HEK293T (cell line): ENCODE results near the gene GPR150.

Experiments used
- BHLHE40 ChIP-seq: fragments of 450-650 bp; IDR thresholded peaks from 2 replicates; pipeline ENCODE4 v1.6.1; 2016; ENCODE audit warnings: mild to moderate bottlenecking, moderate library complexity, borderline replicate concordance
- FOXA1 ChIP-seq: fragments of 450-650 bp; IDR thresholded peaks from 2 replicates; pipeline ENCODE4 v1.6.1; 2016; ENCODE audit warnings: mild to moderate bottlenecking
- LEF1 ChIP-seq: fragments of 450-650 bp; IDR thresholded peaks from 2 replicates; pipeline ENCODE4 v1.6.1; 2017; ENCODE audit warnings: mild to moderate bottlenecking, borderline replicate concordance
- SUZ12 ChIP-seq: fragments of 450-650 bp; IDR thresholded peaks from 2 replicates; pipeline ENCODE4 v1.6.1; 2016; ENCODE audit warnings: mild to moderate bottlenecking
- ZNF384 ChIP-seq: fragments of 450-650 bp; IDR thresholded peaks from 2 replicates; pipeline ENCODE4 v1.6.1; 2016

GRCh38 chr5:95668216-95668615 is 48.3 kb downstream of the GPR150 start:
- no peak for TF ChIP-seq BHLHE40
- no peak for TF ChIP-seq SUZ12
- TF ChIP-seq ZNF384 = no peak
- no peak for TF ChIP-seq LEF1
- no peak for TF ChIP-seq FOXA1
